PC-9 (cell line): ENCODE measurements around the gene NME9. TPM values are rescaled to one million over a fixed set of nuclear protein-coding genes. Genes with fewer than 3 reads are reported as not detected.

Source experiments
- BruUV-seq: library from RNA; stranded (reverse); fragments of 400-500 nt; replicated peaks from 2 replicates; lab custom pipeline; 2021; lab: Mats Ljungman, UMichigan
- CTCF ChIA-PET: fragments of 300-600 bp; sonication (Branson Sonifier 250); formaldehyde crosslinking; loops from one replicate; lab custom pipeline; 2022; ENCODE audit warnings: antibody characterized with exemption; lab: Charles Lee
- POLR2A ChIA-PET: fragments of 300-600 bp; sonication (Branson Sonifier 250); formaldehyde crosslinking; loops from one replicate; lab custom pipeline; 2022; ENCODE audit warnings: antibody characterized with exemption; ENCODE audit not compliant: unreplicated experiment; lab: Charles Lee
- DNase-seq, 2 experiments: peaks; one replicate each; pipeline versions ENCODE4 v3.0.0 to v3.0.0-alpha.2; 2015 to 2022; ENCODE audit warnings: mixed read lengths in 1 of 2
- H2AFZ ChIP-seq: fragments of 200-600 bp; sonication (generic); 2 replicates; pipeline ENCODE4 v1.8.1; 2017; ENCODE audit warnings: antibody characterized with exemption
- H3F3A ChIP-seq: fragments of 200-600 bp; sonication (generic); 2 replicates; pipeline ENCODE4 v1.8.1; 2017; ENCODE audit warnings: antibody characterized with exemption, mild to moderate bottlenecking, low read depth; ENCODE audit not compliant: insufficient read depth
- H3K27ac ChIP-seq: fragments of 200-600 bp; sonication (generic); 2 replicates; pipeline ENCODE4 v1.6.1; 2016; ENCODE audit warnings: mixed run types
- H3K27me3 ChIP-seq: fragments of 200-600 bp; sonication (generic); 2 replicates; pipeline ENCODE4 v1.6.1; 2016; ENCODE audit warnings: low read depth, mixed run types; ENCODE audit not compliant: insufficient read depth
- H3K36me3 ChIP-seq: fragments of 200-600 bp; sonication (generic); 2 replicates; pipeline ENCODE4 v1.6.1; 2016; ENCODE audit warnings: low read depth, mixed run types
- H3K4me1 ChIP-seq: fragments of 200-600 bp; sonication (generic); replicated peaks from 2 replicates; pipeline ENCODE4 v1.6.1; 2016; ENCODE audit warnings: mixed run types; ENCODE audit not compliant: insufficient read depth
- H3K4me2 ChIP-seq: fragments of 200-600 bp; sonication (generic); 2 replicates; pipeline ENCODE4 v1.6.1; 2017; ENCODE audit warnings: mixed run types
- H3K4me3 ChIP-seq: fragments of 200-600 bp; sonication (generic); 2 replicates; pipeline ENCODE4 v1.6.1; 2016; ENCODE audit warnings: mixed run types
- H3K79me2 ChIP-seq: fragments of 200-600 bp; sonication (generic); 2 replicates; pipeline ENCODE4 v1.6.1; 2017; ENCODE audit warnings: low read depth, mixed run types
- H3K9me2 ChIP-seq: fragments of 200-600 bp; sonication (generic); 2 replicates; pipeline ENCODE4 v1.8.1; 2017; ENCODE audit warnings: mild to moderate bottlenecking; ENCODE audit not compliant: insufficient read depth
- H3K9me3 ChIP-seq: fragments of 200-600 bp; sonication (generic); 2 replicates; pipeline ENCODE4 v1.8.1; 2016; ENCODE audit warnings: low read depth; ENCODE audit not compliant: insufficient read depth
- H4K20me1 ChIP-seq: fragments of 200-600 bp; sonication (generic); 2 replicates; pipeline ENCODE4 v1.8.1; 2017; ENCODE audit not compliant: insufficient read depth
- EZH2 ChIP-seq: fragments of 200-600 bp; sonication (generic); IDR thresholded peaks from 2 replicates; pipeline ENCODE4 v1.8.0; 2017; ENCODE audit warnings: antibody characterized with exemption, low read depth
- intact Hi-C: fragments of 100-400 bp; cut with micrococcal nuclease; formaldehyde crosslinking; loops from one replicate; pipeline ENCODE4 v1.10.0; 2022; ENCODE audit not compliant: unreplicated experiment
- total RNA-seq: library from RNA; stranded (reverse); gene quantifications from 2 replicates; pipeline ENCODE4 v1.2.3, GENCODE V29; 2021
- TF ChIP-seq, protein P1 (sequence below): fragments of 200-600 bp; sonication (generic); conservative IDR thresholded peaks from 2 replicates; pipeline ENCODE4 v1.6.1; 2017; ENCODE audit warnings: mixed run types, antibody characterized with exemption, mild to moderate bottlenecking, moderate library complexity

The NME9 gene
- total RNA-seq, 1 experiment from 2014 or later, result not detected

DNA sequence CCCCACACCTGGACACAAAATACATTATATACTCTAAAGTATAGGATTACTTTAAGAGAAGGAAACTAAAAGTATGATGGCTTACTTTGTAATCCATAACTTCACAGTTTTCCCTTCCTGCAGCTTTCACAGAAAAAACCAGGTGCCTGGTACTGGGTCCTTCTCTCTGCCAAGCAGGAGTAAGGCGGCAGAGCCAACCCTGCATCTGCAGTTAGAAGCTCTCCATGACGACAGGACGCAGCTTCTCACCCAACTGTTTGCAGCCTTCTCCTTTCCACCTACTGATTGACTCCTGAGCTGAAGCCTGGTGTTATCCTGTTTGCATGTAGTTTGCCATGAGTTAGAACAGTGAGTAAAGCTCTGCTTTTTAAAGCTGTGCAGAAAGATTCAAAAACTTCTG is 25.4 kb upstream of the NME9 start:
- Histone ChIP-seq H4K20me1 (no peaks in the 10 kb centered on the region), H2AFZ (no peak overlapping the region), H3F3A (no peaks in the 10 kb centered on the region), H3K4me3 (no peak overlapping the region), H3K9me3 (no peaks in the 10 kb centered on the region), H3K36me3 (no peaks in the 10 kb centered on the region), H3K4me2 (no peak overlapping the region), H3K79me2 (no peaks in the 10 kb centered on the region), H3K4me1 (no peaks in the 10 kb centered on the region), H3K27ac (no peak overlapping the region), H3K27me3 (no peaks in the 10 kb centered on the region; the same call in 1 of the 2 replicates), H3K9me2 (no peaks in the 10 kb centered on the region)
- DNase-seq, result no peak
- TF ChIP-seq, protein P1, sequence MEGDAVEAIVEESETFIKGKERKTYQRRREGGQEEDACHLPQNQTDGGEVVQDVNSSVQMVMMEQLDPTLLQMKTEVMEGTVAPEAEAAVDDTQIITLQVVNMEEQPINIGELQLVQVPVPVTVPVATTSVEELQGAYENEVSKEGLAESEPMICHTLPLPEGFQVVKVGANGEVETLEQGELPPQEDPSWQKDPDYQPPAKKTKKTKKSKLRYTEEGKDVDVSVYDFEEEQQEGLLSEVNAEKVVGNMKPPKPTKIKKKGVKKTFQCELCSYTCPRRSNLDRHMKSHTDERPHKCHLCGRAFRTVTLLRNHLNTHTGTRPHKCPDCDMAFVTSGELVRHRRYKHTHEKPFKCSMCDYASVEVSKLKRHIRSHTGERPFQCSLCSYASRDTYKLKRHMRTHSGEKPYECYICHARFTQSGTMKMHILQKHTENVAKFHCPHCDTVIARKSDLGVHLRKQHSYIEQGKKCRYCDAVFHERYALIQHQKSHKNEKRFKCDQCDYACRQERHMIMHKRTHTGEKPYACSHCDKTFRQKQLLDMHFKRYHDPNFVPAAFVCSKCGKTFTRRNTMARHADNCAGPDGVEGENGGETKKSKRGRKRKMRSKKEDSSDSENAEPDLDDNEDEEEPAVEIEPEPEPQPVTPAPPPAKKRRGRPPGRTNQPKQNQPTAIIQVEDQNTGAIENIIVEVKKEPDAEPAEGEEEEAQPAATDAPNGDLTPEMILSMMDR, result no peak
- no peak for TF ChIP-seq EZH2
- POLR2A ChIA-PET, result interaction anchor here (0.5 kb wide), 1 partner anchor 19 kb away, joined by 3 read pairs; no protein-coding TSS in a partner anchor
- intact Hi-C loops, result no loop called here
- CTCF ChIA-PET, result no interaction called here
- no TSS peak for BruUV-seq

DNA sequence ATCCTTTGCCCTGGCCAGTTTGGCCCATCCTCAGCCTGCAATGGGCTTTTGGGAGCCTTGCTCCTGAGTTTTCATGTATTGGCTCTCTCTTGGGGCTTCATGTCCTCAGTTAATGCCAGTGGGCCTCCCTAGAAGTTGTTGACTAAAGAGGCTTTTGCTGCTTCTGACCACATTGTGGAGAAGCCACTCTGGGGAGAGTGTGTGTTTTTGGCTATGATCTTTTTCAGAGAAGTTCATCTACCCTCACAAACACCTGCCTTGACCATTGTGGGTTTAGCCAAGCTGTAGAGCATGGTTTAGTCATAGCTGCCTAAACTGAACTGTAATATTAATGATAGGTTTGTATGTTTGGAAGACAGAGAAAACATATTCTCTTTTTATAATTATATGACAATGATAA is 24.7 kb upstream of the NME9 start:
- H3K4me2 ChIP-seq, result no peak overlapping the region
- no peaks in the 10 kb centered on the region for H3K36me3 ChIP-seq
- H3K4me1 ChIP-seq, result no peaks in the 10 kb centered on the region
- DNase-seq, result no peak
- no peaks in the 10 kb centered on the region for H3K9me2 ChIP-seq
- no peak overlapping the region for H2AFZ ChIP-seq
- H3K4me3 ChIP-seq, result no peak overlapping the region
- ChIA-PET CTCF (no interaction called here), POLR2A (no interaction called here)
- no peaks in the 10 kb centered on the region for H3K9me3 ChIP-seq
- no peaks in the 10 kb centered on the region for H3K79me2 ChIP-seq
- TF ChIP-seq, protein P1, result no peak
- no peak for TF ChIP-seq EZH2
- intact Hi-C loops, result no loop called here
- peaks cover 3% of the 10 kb centered on the region; the same call in 1 of the 2 replicates for H3F3A ChIP-seq
- no TSS peak for BruUV-seq
- H3K27ac ChIP-seq, result no peak overlapping the region
- H4K20me1 ChIP-seq, result no peaks in the 10 kb centered on the region
- no peaks in the 10 kb centered on the region; the same call in 1 of the 2 replicates for H3K27me3 ChIP-seq

DNA sequence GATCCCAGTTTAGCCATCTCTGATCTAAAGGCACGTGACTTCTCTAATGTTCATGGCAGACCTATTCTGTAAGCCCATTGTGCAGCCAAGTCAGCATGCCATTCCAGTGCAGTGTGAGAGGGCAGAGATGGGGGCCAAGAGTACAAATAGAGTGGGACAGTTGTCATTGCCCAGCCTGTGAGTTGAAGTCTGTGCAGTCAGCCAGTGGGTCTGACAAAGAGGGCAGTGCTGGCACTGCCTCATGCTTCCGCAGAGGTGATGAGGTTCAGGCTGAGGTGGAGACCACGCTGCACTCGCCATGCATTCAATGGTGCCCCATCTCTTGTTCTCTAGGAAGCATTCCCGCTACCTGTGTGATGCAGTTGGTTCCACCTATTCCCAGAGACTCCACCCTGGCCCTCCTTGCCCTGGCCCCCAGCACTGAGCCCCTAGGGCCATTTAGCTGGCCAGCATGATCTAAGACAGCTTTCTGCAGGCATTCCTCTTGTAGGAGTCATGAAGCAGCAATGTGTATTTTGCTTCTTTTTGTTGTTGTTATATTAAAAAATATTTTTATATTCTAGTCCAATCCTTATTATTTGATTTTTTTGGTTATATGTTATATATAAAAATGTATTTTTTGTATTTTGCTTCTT is 22.4 kb upstream of the NME9 start:
- no peak for TF ChIP-seq EZH2
- TF ChIP-seq, protein P1, result no peak
- Histone ChIP-seq H3K4me2 (no peak overlapping the region), H3K36me3 (no peaks in the 10 kb centered on the region), H3K27ac (no peak overlapping the region), H3K79me2 (no peaks in the 10 kb centered on the region), H3K9me3 (no peaks in the 10 kb centered on the region), H3K4me1 (no peaks in the 10 kb centered on the region), H4K20me1 (no peaks in the 10 kb centered on the region), H2AFZ (no peak overlapping the region), H3K4me3 (no peak overlapping the region), H3K9me2 (no peaks in the 10 kb centered on the region), H3K27me3 (peaks cover 3% of the 10 kb centered on the region; the same call in 1 of the 2 replicates), H3F3A (peaks cover 6% of the 10 kb centered on the region; the same call in 1 of the 2 replicates)
- intact Hi-C loops, result no loop called here
- no TSS peak for BruUV-seq
- no peak for DNase-seq
- CTCF ChIA-PET, result no interaction called here
- POLR2A ChIA-PET, result no interaction called here
